Caki2 (cell line): ENCODE measurements around the gene FAM184B. TPM values are rescaled to one million over a fixed set of nuclear protein-coding genes. Genes with fewer than 3 reads are reported as not detected.
"Not testable (repeated sequence)": the region's sequence is repeated elsewhere in the genome, so short reads cannot be mapped to it uniquely, and the experiment has no call there.

Experiments
- DNase-seq: peaks from one replicate; pipeline ENCODE4 v3.0.0-alpha.2; 2015; ENCODE audit warnings: low read depth
- in situ Hi-C: cut with HindIII; loops from 2 replicates; pipeline ENCODE4 v1.10.0; 2016; ENCODE audit warnings: low sequenced_read_pairs, low pct_unique_long_range_greater_than_20kb, mixed read lengths
- total RNA-seq: library from RNA; depleted of rRNA; stranded (reverse); fragments of >200 nt; shearing (Covaris generic); gene quantifications from 2 replicates; pipeline ENCODE4 v1.2.3, GENCODE V29; 2014; ENCODE audit warnings: low replicate concordance

Gene FAM184B
- total RNA-seq, 1 experiment from 2014 or later: not detected

- in situ Hi-C loops: no loop called here
- DNase-seq: no peak
These were observed 116.7 kb downstream of the FAM184B start for GRCh38 chr4:17664755-17665154.

DNA sequence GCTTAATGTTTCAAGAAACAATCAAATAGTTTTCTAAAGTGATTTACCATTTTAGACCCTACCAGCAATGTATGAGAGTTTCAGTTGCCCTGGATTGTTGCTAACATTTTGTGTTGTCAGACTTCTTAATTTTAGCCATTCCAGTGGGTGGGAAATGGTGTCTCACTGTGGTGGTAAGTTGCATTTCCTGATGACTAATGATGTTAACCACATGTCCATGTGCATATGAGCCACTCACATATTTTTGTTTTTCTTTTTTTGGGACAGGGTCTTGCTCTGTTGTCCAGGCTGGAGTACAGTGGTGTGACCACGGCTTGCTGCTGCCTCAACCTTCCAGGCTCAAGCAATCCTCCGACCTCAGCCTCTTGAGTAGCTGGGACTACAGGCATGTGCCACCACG, 118.7 kb downstream of the FAM184B start:
- in situ Hi-C loops: no loop called here
- DNase-seq: no peak

GRCh38 chr4:17659196-17659595, 122.2 kb downstream of the FAM184B start:
- in situ Hi-C loops, DNase-seq: not testable (repeated sequence)

DNA sequence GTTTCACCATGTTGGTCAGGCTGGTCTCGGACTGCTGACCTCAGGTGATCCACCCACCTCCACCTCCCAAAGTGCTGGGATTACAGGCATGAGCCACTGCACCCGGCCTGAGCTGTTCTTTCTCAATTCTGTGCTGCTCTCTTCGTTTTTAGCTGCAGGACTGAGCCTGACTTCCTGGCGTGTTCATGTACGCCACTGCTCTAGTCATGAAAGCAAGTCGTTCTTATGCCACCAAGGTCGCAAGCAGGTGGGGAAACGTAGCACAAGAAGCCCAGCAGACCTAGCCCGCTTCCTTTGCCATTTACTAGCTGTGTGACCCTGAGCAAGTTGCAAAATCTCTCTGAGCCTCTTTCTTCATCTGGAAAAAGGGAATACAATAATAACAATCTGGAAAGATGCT, 123.6 kb downstream of the FAM184B start:
- in situ Hi-C loops: no loop called here
- no peak for DNase-seq

- in situ Hi-C loops: no loop called here
- no peak for DNase-seq
These were observed 124.3 kb downstream of the FAM184B start for GRCh38 chr4:17657090-17657489.

- DNase-seq: no peak
- in situ Hi-C loops: no loop called here
These were observed 126.7 kb downstream of the FAM184B start for GRCh38 chr4:17654701-17655100.

GRCh38 chr4:17650406-17650805, 131.0 kb downstream of the FAM184B start:
- DNase-seq: no peak
- in situ Hi-C loops: no loop called here

GRCh38 chr4:17647927-17648326, 133.5 kb downstream of the FAM184B start:
- DNase-seq: no peak
- in situ Hi-C loops: no loop called here

GRCh38 chr4:17647176-17647806, 134.1 kb downstream of the FAM184B start:
- in situ Hi-C loops: no loop called here

GRCh38 chr4:17646693-17647092, 134.7 kb downstream of the FAM184B start:
- in situ Hi-C loops: no loop called here
- no peak for DNase-seq

More at GRCh38 chr4:17647176-17647806, 134.1 kb downstream of the FAM184B start:
- no peak for DNase-seq

DNA sequence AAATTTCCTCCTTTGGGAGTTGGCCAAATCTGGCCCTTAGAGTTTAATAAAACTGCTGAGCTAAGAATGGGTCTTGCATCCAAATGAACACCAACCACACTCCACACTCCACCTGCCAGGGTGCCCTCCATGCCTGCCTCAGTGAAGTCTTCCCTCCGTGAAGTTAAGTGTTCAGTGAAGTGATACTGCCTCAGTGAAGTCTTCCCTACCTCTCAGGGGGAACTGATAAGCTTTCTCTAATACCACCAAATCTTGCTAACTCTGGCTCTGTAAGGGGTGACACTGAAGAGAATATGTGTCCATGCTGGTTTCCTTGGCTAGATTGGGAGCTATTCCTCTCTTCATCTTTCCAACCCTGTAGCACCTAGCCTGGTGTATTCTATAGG, 139.0 kb downstream of the FAM184B start:
- in situ Hi-C loops: no loop called here
- DNase-seq: no peak

DNA sequence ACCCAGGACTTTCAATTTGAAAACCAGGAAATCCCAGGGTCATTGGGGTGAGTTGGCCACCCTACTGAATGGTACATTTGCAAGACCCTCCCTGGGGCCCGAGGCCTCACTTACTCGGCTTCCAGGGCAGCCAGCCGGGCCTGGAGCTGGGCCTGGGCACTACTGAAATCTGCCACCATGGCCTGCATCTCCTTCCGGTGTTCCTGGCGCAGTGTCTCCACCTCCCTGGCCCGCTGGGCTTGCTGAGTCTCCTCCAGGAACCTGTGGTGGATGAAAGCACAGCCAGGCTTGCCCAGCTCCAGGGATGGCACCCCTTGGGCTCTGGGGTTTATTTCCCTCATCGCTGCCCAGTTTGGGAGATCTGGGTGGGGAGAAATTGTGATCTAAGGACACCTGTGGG, 142.3 kb downstream of the FAM184B start:
- in situ Hi-C loops: no loop called here
- no peak for DNase-seq

GRCh38 chr4:17636696-17637622, 144.5 kb downstream of the FAM184B start:
- DNase-seq: peak; percentile 55
- in situ Hi-C loops: no loop called here

DNA sequence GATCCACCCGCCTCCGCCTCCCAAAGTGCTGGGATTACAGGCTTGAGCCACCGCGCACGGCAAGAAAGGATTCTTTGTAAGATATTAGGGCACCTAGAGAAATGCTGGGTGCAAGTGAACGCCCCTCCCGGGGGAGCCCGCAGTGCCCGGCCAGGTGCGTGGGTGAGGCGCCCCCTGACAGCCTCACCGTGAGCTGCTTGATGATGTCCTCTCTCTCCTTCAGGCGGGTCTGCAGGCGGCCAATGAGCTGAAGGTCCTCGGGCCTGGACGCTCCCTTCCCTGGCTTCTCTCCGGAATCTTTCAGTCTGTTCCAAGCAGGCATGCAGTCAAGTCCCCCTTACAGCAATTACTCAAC, 145.1 kb downstream of the FAM184B start:
- no peak for DNase-seq
- in situ Hi-C loops: no loop called here

- in situ Hi-C loops: no loop called here
- DNase-seq: no peak
These were observed 146.4 kb downstream of the FAM184B start for GRCh38 chr4:17635056-17635455.

- no peak for DNase-seq
- in situ Hi-C loops: no loop called here
These were observed 147.8 kb downstream of the FAM184B start for GRCh38 chr4:17633600-17633999.

GRCh38 chr4:17630228-17630627, 151.2 kb downstream of the FAM184B start:
- in situ Hi-C loops: no loop called here
- DNase-seq: no peak

DNA sequence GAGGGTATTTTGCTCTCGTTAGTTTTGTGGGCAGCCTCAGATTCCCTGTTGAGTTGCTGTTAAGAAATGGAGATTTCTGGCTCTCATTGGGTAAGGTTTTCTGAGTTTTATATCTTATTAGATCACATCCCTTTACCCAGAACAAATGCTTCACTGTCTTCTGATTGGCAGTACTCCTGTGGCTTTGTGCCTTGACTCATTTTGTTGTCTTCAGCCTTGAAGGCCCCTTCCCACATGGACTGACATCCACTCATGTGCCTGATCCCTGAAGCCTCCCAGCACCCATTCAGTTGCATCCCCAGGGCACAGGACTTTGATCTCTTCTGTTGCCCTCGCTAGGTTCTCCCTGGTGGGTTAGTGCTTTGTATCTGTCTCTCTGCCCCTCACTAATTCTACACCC, 156.6 kb downstream of the FAM184B start:
- no peak for DNase-seq
- in situ Hi-C loops: no loop called here

DNA sequence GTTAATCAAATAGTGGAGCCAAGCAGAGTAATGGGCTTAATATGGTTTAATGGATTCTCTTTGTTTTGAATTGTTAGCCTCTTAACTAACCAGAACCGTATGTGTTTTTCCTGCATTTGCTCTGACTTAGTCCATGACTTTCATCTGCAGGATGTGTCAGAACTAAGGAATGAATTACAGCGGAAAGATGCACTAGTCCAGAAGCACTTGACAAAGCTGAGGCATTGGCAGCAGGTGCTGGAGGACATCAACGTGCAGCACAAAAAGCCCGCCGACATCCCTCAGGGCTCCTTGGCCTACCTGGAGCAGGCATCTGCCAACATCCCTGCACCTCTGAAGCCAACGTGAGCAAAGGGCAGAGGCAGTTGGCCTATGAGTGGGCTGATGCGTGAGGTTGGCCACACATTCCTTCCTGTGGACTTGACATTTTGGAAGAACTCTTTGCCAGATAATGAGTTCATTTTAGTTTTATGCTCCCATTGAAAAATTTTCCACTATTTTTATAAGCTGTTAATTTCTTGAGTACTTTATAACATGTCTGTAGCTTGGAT, 157.9 kb downstream of the FAM184B start:
- in situ Hi-C loops: no loop called here
- no peak for DNase-seq
